Thyroid gland (tissue), 4 donors: ENCODE measurements around the gene TNFRSF12A. TPM values are rescaled to one million over a fixed set of nuclear protein-coding genes. Genes with fewer than 3 reads are reported as not detected.

Source experiments
- DNase-seq, 2 donors: peaks; one replicate each; pipeline ENCODE4 v3.0.0-alpha.2; 2019
- H3K27ac ChIP-seq, 3 donors: fragments of 200-600 bp; sonication (generic); 1 replicate in 2 of 3; 2 replicates in 1 of 3; pipeline ENCODE4 v1.5.1; 2016 to 2019; ENCODE audit warnings: mild to moderate bottlenecking in 1 of 3, moderate library complexity in 1 of 3
- H3K27me3 ChIP-seq: fragments of 200-600 bp; sonication (generic); one replicate; pipeline ENCODE4 v1.5.1; 2019
- H3K36me3 ChIP-seq, 2 donors: fragments of 200-600 bp; sonication (generic); one replicate each; pipeline ENCODE4 v1.5.1; 2016 to 2019
- H3K4me1 ChIP-seq, 2 donors: fragments of 200-600 bp; sonication (generic); one replicate each; pipeline ENCODE4 v1.5.1; 2017 to 2019
- H3K4me3 ChIP-seq, 3 donors: fragments of 200-600 bp; sonication (generic); replicated peaks in 1 of 3; 1 replicate in 2 of 3; 2 replicates in 1 of 3; pipeline ENCODE4 v1.5.1; 2016; ENCODE audit warnings: mild to moderate bottlenecking in 1 of 3
- H3K9me3 ChIP-seq: fragments of 200-600 bp; sonication (generic); one replicate; pipeline ENCODE4 v1.5.1; 2017
- CTCF ChIP-seq, 6 experiments: fragments of 200-600 bp in 3 of 6; fragments of 450-650 bp in 3 of 6; sonication (generic) in 3 of 6; IDR thresholded peaks; one replicate each; pipeline ENCODE4 v1.5.1; 2016 to 2019; ENCODE audit warnings: antibody characterized with exemption in 6 of 6, mild to moderate bottlenecking in 2 of 6, inconsistent platforms in 1 of 6, moderate library complexity in 1 of 6
- POLR2A ChIP-seq, 2 donors: fragments of 450-650 bp; IDR thresholded peaks; one replicate each; pipeline ENCODE4 v1.6.1; 2017; ENCODE audit warnings: antibody characterized with exemption in 2 of 2, mild to moderate bottlenecking in 2 of 2, moderate library complexity in 1 of 2
- WGBS, 2 donors: methylation state at CpG; one replicate each; pipeline ENCODE4 v1.1.5; 2017; 5-methylcytosine and 5-hydroxymethylcytosine counted together
- intact Hi-C: fragments of 100-400 bp; cut with DNase I; formaldehyde crosslinking; loops from one replicate; pipeline ENCODE4 v1.15.1; 2023
- total RNA-seq, 4 donors: library from RNA; depleted of rRNA; stranded (reverse); fragments of >200 nt; gene quantifications; one replicate each; pipeline ENCODE4 v1.2.3, GENCODE V29; 2016

Gene TNFRSF12A
- total RNA-seq, 4 donors from 2014 or later, result 47.9 to 110 (median 67.0) TPM

DNA sequence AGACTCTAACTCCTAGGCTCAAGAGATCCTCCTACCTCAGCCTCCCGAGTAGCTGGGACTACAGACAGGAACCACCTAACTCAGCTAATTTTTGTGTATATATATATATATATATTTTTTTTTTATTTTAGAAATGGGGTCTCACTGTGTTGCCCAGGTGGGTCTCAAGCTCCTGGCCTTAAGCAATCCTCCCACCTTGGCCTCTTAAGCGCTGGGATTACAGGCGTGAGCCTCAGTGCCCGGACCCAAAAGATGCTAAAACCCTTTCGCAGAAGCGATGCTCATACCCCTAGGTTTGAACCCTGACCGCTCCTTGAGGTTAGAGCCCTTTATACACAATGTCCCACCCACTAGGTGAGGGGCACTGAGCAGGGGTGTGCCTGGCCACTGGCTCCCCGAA, 9.7 kb upstream of the TNFRSF12A start:
- Histone ChIP-seq H3K9me3 (no peaks in the 10 kb centered on the region), H3K27ac (no peak overlapping the region), H3K27me3 (no peaks in the 10 kb centered on the region), H3K36me3 (no peaks in the 10 kb centered on the region), H3K4me1 (peaks cover 9 to 16% of the 10 kb centered on the region in 2 donors), H3K4me3 (no peak overlapping the region)
- TF ChIP-seq CTCF (IDR thresholded peaks at IDR 0.05) (no peak), POLR2A (IDR thresholded peaks at IDR 0.05) (no peak)
- 93 to 96% methylated on average over 8 of the region's 8 CpGs for WGBS, 2 donors
- no peak for DNase-seq
- intact Hi-C loops, result no loop called here

GRCh38 chr16:3012246-3012645, 7.9 kb upstream of the TNFRSF12A start:
- 14 to 15% methylated on average over 14 of the region's 19 CpGs for WGBS, 2 donors
- DNase-seq, result peak; percentile 38 to 44
- Histone ChIP-seq H3K4me1 (peaks cover 9 to 16% of the 10 kb centered on the region in 2 donors), H3K36me3 (no peaks in the 10 kb centered on the region), H3K9me3 (no peaks in the 10 kb centered on the region), H3K27me3 (no peaks in the 10 kb centered on the region), H3K4me3 (no peak overlapping the region), H3K27ac (no peak overlapping the region)
- no peak for TF ChIP-seq CTCF (IDR thresholded peaks at IDR 0.05)
- TF ChIP-seq POLR2A (IDR thresholded peaks at IDR 0.05), result no peak
- intact Hi-C loops, result no loop called here

DNA sequence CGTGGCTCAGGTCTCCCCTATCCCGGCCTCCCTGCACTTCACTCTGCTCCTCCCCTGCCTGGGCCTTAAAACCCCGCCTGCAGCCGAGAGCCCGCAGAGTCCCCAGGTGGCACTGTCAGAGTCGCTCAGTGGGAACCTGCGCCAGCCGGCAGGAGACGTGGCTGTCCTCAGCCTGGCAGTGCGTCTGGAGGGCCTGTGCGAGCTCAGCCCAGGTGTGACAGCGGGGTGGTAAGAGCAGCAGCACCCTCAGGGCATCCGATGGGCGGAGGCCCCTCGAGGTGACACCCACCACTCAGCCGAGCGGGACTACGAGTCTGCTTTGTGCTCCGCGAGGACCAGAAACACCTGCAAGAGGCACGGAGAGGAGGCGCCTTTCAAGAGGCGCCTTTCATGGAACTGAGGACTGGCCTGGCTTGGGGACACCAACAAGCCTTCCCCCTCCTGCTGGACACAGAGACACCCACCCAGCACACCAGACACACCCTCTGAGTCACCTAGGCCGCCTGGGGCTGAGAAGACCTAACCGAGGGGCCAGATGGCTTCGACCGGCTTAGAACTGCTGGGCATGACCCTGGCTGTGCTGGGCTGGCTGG, 7.2 kb upstream of the TNFRSF12A start, which contains the start of gene CLDN9:
Gene CLDN9 (plus strand): TSS at position 96 of the 593 bp plus-strand sequence. CDS start 440 bp downstream, at position 536.
- Histone ChIP-seq H3K27me3 (no peaks in the 10 kb centered on the region), H3K9me3 (no peaks in the 10 kb centered on the region), H3K36me3 (no peaks in the 10 kb centered on the region), H3K27ac (no peak within 1 kb of the TSS), H3K4me3 (no peak within 1 kb of the TSS), H3K4me1 (peaks cover 11 to 17% of the 10 kb centered on the region in 2 donors)
- 20 to 42% methylated on average over 8 to 14 of the region's 27 CpGs for WGBS, 2 donors
- TF ChIP-seq POLR2A (IDR thresholded peaks at IDR 0.05), result peak in 1 of 2 donors; percentile 44
- peak in 2 of 6 experiments; percentile 9 to 14 for TF ChIP-seq CTCF (IDR thresholded peaks at IDR 0.05)
- intact Hi-C loops, result no loop called here
- peak; percentile 77 to 85 for DNase-seq

- intact Hi-C loops, result no loop called here
- TF ChIP-seq POLR2A (IDR thresholded peaks at IDR 0.05), result no peak
- no peak for TF ChIP-seq CTCF (IDR thresholded peaks at IDR 0.05)
- Histone ChIP-seq H3K9me3 (no peaks in the 10 kb centered on the region), H3K27me3 (no peaks in the 10 kb centered on the region), H3K36me3 (no peaks in the 10 kb centered on the region), H3K4me3 (no peak overlapping the region), H3K27ac (no peak overlapping the region), H3K4me1 (peaks cover 15 to 23% of the 10 kb centered on the region in 2 donors)
- no peak for DNase-seq
- 40 to 58% methylated on average over 1 to 14 of the region's 27 CpGs for WGBS, 2 donors
These were observed 6.6 kb upstream of the TNFRSF12A start for GRCh38 chr16:3013491-3013951.

DNA sequence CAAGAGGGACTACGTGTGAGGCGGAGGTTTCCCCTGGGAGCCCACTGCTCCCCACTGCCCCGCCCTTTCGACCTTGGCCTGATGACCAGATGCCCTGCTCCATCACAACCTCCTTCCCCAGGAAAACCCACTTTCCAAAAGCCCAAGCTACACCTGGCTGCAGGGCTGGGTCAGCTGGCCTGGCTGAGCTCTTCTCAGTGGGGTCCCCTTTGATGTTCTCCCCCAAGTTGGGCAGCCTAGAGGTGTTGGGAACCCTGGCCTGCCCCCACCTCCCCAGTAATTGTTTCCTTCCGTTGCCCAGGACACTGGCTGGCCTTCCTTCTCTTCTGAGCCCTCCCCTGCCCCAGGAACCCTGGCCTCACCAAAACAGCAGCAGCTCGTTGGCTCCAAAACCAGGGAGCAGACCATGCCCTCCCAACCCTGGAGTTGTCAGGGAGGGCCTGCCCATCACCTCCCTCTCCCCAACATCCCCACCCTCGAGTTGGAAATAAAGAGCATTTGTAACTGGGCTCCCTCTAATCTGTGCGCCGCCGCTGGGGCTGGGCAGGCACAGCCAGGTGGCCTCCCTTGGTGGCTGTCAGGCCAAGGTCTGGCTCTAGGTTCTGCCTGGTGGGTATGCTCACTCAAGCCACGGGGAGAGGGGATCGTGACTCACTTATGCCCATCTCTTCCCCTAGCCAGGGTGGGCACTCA, 6.0 kb upstream of the TNFRSF12A start:
- Histone ChIP-seq H3K27me3 (no peaks in the 10 kb centered on the region), H3K36me3 (no peaks in the 10 kb centered on the region), H3K9me3 (no peaks in the 10 kb centered on the region), H3K27ac (no peak overlapping the region), H3K4me1 (peaks cover 15 to 25% of the 10 kb centered on the region in 2 donors), H3K4me3 (no peak overlapping the region)
- intact Hi-C loops, result no loop called here
- no peak for DNase-seq
- WGBS, 2 donors, result 65 to 70% methylated on average over 6 to 9 of the region's 12 CpGs
- TF ChIP-seq POLR2A (IDR thresholded peaks at IDR 0.05) (no peak), CTCF (IDR thresholded peaks at IDR 0.05) (no peak)
